Middle frontal gyrus (tissue), 1 donor: ENCODE results near the gene CHD5.
A peak's percentile ranks its signal among the peaks of the same experiment; 100 is the strongest.

Experiments used
- DNase-seq: peaks from one replicate; pipeline ENCODE4 v3.0.0-alpha.2; 2015; ENCODE audit warnings: low spot score; ENCODE audit errors: extremely low spot score

Gene CHD5

GRCh38 chr1:6100861-6101783 is 79.0 kb downstream of the CHD5 start:
- no peak for DNase-seq

GRCh38 chr1:6099787-6100765 is 80.0 kb downstream of the CHD5 start:
- no peak for DNase-seq

GRCh38 chr1:6099297-6099696 is 80.8 kb downstream of the CHD5 start:
- DNase-seq, result no peak

DNA sequence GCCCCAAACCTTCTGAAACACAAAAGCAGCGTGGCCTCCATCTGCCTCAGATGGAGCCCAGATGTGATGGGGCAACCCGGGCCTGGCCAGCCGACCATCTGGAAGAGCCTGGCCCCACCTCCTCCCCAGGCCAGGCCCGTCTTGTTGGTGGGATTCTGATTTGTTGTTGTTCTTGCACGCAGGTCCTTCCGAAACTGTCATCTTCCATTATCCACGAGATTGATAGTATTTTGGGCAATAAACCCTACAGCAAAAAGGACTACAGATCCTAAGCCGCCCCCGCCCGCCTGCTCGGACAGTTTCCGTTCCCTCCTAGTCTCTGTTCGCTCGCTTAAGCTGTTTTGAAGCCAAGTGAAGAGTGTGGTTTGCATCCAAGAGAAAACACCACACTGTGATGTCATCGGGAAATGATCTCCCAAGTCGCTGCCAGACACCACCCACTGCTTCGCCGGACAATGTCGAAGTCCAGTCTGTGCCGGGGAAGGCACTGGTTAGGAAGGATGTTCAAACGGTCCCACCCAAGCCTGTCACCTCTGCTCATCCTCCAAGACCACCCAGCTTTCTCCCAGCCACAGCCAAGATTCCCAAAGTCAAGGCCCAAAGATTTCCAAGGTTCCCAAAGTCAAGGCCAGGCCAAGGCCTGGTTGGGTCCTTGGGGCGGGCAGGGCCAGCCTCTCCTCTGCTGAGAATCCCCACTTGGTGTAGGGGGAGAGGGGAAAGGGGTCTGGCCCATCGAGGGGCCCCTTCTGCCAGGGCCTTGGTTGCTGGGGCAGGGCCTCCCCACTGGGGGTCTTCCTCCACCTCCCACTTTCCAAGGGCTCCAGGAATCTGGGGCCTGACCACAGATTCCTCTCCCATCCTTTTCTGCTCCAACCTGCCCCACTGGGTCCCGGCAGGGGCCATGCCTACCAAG is 81.6 kb downstream of the CHD5 start:
- DNase-seq, result peak; percentile 41

DNA sequence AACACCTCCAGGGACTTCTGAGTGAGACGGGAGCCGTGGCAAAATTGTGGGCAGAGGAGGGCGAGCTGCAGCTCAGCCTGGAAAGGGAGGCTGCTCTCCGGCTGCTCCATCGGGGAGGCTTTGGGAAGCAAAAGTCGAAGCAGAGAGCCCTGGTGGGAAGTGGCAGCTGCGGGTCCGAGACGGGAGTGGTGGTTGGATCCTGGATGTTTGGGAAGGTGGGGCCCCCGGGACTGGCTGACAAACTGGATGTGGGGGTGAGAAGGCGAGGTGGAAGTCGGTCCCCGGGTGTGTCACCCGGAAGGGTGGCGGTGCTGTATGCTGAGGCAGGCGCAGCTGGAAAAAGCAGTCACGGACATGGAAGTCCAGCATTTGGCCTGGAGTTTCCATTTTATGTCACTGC is 82.3 kb downstream of the CHD5 start:
- DNase-seq, result no peak

- no peak for DNase-seq
Measured at GRCh38 chr1:6097117-6097595, 83.0 kb downstream of the CHD5 start.

DNA sequence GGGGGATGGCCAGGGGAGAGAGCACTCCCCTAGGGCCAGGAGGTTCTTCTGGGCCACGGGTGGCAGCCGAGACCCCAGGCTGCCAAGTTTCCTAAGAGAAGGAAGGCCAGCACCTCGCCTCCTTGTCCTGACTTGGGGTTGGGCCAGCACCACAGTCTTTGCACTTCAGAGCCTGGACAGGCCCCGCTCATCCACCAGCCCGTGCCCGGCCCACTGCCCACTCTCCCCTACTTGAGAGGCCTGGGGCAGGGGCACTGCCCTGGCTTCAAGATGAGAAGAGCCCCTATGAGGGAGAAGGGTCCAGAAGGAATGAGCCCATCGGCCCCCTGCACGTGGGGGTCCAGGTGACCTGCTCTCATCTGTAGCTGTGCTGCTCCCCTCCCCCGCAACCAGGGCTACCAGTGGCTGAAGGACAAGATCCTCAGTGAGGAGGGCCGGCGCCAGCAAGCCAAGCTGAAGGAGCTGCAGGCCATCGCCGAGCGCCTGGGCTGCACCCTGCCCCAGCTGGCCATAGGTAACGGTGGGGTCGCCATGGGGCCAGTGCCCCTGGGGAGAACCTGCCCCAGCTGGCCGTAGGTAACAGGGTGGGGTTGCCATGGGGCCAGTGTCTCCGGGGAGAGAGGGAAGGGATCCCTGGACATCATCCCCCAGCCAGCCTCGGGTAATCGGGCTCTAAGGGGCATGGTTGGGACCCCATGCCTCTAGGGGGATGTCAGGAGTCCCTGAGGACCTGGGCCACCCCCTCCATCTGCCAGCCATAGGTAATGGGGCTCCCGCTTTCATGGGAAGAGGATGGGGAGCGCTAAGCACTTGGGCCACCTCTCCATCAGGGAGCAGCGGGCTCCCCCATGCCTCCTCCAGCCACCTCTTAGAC is 83.6 kb downstream of the CHD5 start:
- DNase-seq, result no peak

- no peak for DNase-seq
Measured at GRCh38 chr1:6095511-6096242, 84.4 kb downstream of the CHD5 start.

DNA sequence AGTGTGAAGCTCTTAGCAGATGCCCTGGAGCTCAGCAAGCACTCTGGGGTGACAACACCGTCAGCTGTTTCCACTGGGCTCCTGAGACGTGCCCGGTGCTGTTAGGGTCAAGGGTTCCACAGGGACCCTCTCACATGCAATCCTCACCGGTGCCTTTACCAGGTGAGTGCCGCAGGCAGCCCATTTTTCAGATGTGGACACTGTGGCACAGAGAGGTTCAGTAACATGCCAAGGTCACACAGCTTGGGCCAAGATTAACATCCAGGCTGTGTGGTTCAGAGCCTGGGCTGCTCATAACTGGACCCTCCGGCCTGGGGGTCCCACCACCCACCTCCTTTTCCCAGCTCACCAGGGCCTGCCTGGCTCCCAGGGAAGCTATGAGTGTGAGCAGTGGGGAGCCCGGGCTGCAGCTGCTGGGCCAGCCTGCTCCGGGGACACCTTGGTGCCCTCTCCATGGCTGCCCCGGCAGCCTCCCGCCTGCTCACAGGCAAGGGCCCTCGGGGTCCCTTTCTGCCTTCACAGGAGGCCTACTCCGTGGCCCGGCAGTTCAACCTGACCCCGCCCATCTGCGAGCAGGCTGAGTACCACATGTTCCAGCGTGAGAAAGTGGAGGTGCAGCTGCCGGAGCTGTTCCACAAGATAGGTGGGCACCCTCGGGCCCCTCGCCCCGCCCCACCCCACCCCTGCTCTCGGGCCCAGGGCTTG is 85.2 kb downstream of the CHD5 start:
- DNase-seq, result no peak

DNA sequence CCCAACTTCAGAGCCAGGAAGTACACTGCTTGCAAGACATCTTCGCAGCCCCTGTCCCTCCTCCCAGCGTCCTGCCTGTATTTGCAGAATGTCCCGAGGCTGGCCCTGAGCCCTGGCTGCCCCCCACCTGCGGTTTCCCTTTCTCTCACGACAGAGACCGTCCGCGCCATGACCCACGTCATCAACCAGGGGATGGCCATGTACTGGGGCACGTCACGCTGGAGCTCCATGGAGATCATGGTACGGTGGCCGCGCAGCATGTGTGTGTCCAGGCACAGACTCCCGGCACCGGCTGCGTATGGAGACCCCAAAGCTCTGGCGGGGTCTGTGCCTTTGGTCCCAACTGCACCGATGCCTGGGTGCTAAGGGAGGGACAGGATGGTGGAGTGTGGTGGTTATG is 85.9 kb downstream of the CHD5 start:
- DNase-seq, result no peak

DNA sequence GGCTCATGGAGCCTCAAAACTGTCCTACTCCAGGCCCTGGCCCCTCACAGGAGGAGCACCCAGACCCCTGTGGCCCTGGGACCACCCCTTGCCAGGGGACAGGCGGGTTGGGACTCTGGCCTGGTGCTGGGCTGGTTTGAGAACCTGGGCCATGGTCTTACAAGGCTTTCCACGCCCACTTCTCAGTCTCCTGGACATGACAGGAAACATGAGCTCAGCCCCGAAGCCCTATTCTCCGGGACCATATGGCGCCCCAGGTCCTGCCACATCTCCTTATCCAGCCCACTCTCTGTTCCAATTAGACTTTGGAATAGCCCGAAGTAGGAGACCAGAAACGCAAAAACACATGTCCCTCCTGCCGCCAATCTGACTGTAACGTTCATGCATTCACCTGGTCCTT is 86.5 kb downstream of the CHD5 start:
- DNase-seq, result no peak

GRCh38 chr1:6093071-6093470 is 87.0 kb downstream of the CHD5 start:
- DNase-seq, result no peak

DNA sequence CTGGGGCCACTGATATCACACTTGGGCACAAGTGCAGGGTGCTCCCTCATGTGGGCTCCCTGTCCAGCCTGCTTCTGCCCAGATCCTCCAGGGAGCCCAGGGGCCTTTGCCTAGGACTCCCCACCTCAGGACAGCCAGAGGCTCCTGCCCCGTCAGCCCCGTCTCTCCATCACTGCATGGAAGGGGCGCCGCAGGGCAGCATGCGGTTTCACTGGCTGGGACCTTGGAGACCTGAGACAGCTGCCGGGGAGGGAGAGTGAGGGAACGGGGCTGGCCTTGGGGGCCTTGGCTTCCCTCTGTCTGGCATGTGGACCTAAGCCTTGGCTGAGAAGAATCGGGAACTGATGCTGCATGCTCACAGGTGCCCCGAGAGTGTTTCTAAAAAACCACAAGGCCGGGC is 87.9 kb downstream of the CHD5 start:
- DNase-seq, result no peak

GRCh38 chr1:6091823-6092109 is 88.4 kb downstream of the CHD5 start:
- DNase-seq, result no peak

GRCh38 chr1:6090996-6091822 is 88.9 kb downstream of the CHD5 start:
- no peak for DNase-seq

DNA sequence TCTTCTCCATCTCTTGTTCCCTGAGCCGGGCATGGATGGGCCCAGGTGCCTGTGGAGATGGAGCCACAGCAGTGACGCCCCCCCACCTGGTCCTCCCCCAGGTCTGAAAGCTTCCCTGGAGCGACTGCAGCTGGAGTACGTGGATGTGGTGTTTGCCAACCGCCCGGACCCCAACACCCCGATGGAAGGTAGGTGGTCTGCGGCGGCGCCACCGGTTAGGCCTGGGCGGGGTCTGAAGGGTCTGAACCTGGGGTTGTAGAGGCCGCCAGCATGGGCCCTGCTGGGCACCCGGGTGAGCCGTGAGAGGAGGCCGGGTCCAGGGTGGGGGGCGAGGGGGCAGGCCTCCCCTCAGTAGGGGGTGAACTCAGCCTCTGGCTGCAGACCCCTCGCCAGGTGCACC is 89.8 kb downstream of the CHD5 start:
- no peak for DNase-seq

GRCh38 chr1:6088956-6089355 is 91.2 kb downstream of the CHD5 start:
- no peak for DNase-seq

GRCh38 chr1:6087958-6088357 is 92.2 kb downstream of the CHD5 start:
- no peak for DNase-seq
